HEK293 (cell line): ENCODE measurements around the gene PARP6.
A peak's percentile ranks its signal among the peaks of the same experiment; 100 is the strongest.

Experiments
- CTCF ChIA-PET: fragments of 350-600 bp; formaldehyde crosslinking; extraction: SDS; loops from one replicate; lab custom pipeline; 2021; ENCODE audit warnings: antibody characterized with exemption; lab: Yijun Ruan, JAX
- POLR2A ChIA-PET: fragments of 300-600 bp; formaldehyde crosslinking; extraction: SDS; loops from one replicate; lab custom pipeline; 2020; ENCODE audit warnings: antibody characterized with exemption, inconsistent platforms; lab: Yijun Ruan, JAX
- H3K27ac ChIP-seq: fragments of 200-500 bp; sonication (Bioruptor generic); 2 replicates; pipeline ENCODE4 v1.5.1; 2014; ENCODE audit warnings: low read depth, low read length, control low read depth, inconsistent platforms; ENCODE audit errors: extremely low read depth
- H3K36me3 ChIP-seq, 2 experiments: fragments of 200-500 bp in 1 of 2; sonication (Bioruptor generic) in 1 of 2; 1 replicate in 1 of 2; 2 replicates in 1 of 2; pipeline ENCODE4 v1.5.1; 2014 to 2017; ENCODE audit warnings: inconsistent platforms in 2 of 2, low read length in 2 of 2; ENCODE audit not compliant: control insufficient read depth in 2 of 2, insufficient read depth in 1 of 2
- H3K4me1 ChIP-seq: fragments of 200-500 bp; sonication (Bioruptor generic); 2 replicates; pipeline ENCODE4 v1.5.1; 2014; ENCODE audit warnings: mild to moderate bottlenecking, low read length, inconsistent platforms; ENCODE audit not compliant: control insufficient read depth, insufficient read depth
- H3K4me3 ChIP-seq: 2 replicates; pipeline ENCODE4 v1.5.1; 2011; ENCODE audit warnings: low read depth, mild to moderate bottlenecking, control low read depth, low read length, moderate library complexity
- H3K9me3 ChIP-seq: fragments of 200-500 bp; sonication (Bioruptor generic); 2 replicates; pipeline ENCODE4 v1.5.1; 2014; ENCODE audit warnings: low read depth, low read length, inconsistent platforms; ENCODE audit not compliant: control insufficient read depth, insufficient read depth
- FEZF1 ChIP-seq: fragments of 450-650 bp; formaldehyde crosslinking; IDR thresholded peaks from 2 replicates; pipeline ENCODE4 v1.5.1; 2016; ENCODE audit warnings: missing biosample characterization, missing genetic modification characterization
- WT1 ChIP-seq: fragments of 450-650 bp; formaldehyde crosslinking; IDR thresholded peaks from 2 replicates; pipeline ENCODE4 v1.5.1; 2016; ENCODE audit warnings: missing biosample characterization, missing genetic modification characterization
- ZBTB49 ChIP-seq: fragments of 450-650 bp; formaldehyde crosslinking; IDR thresholded peaks from 2 replicates; pipeline ENCODE4 v1.5.1; 2016; ENCODE audit warnings: missing biosample characterization, missing genetic modification characterization, low read depth
- ZBTB6 ChIP-seq: fragments of 450-650 bp; formaldehyde crosslinking; IDR thresholded peaks from 2 replicates; pipeline ENCODE4 v1.5.1; 2017; ENCODE audit warnings: missing biosample characterization, missing genetic modification characterization
- ZFP41 ChIP-seq: fragments of 450-650 bp; formaldehyde crosslinking; IDR thresholded peaks from 2 replicates; pipeline ENCODE4 v1.5.1; 2016; ENCODE audit warnings: missing biosample characterization, missing genetic modification characterization, borderline replicate concordance
- ZNF146 ChIP-seq: fragments of 450-650 bp; formaldehyde crosslinking; IDR thresholded peaks from 2 replicates; pipeline ENCODE4 v1.5.1; 2016; ENCODE audit warnings: missing biosample characterization, missing genetic modification characterization
- ZNF214 ChIP-seq: fragments of 450-650 bp; formaldehyde crosslinking; IDR thresholded peaks from 2 replicates; pipeline ENCODE4 v1.5.1; 2017; ENCODE audit warnings: missing biosample characterization, mild to moderate bottlenecking, missing genetic modification characterization, borderline replicate concordance
- ZNF280D ChIP-seq: fragments of 450-650 bp; formaldehyde crosslinking; IDR thresholded peaks from 2 replicates; pipeline ENCODE4 v1.5.1; 2016; ENCODE audit warnings: missing biosample characterization, missing genetic modification characterization
- ZNF426 ChIP-seq: fragments of 450-650 bp; formaldehyde crosslinking; IDR thresholded peaks from 2 replicates; pipeline ENCODE4 v1.5.1; 2017; ENCODE audit warnings: missing biosample characterization, missing genetic modification characterization, mild to moderate bottlenecking, inconsistent platforms, moderate library complexity
- ZNF48 ChIP-seq: fragments of 450-650 bp; formaldehyde crosslinking; IDR thresholded peaks from 2 replicates; pipeline ENCODE4 v1.5.1; 2016; ENCODE audit warnings: missing biosample characterization, missing genetic modification characterization
- ZNF529 ChIP-seq: fragments of 450-650 bp; formaldehyde crosslinking; IDR thresholded peaks from 2 replicates; pipeline ENCODE4 v1.5.1; 2017; ENCODE audit warnings: missing genetic modification characterization, missing biosample characterization; ENCODE audit not compliant: insufficient replicate concordance
- ZNF530 ChIP-seq: fragments of 450-650 bp; formaldehyde crosslinking; IDR thresholded peaks from 2 replicates; pipeline ENCODE4 v1.5.1; 2016; ENCODE audit warnings: low read depth, missing biosample characterization, missing genetic modification characterization
- ZNF561 ChIP-seq: fragments of 450-650 bp; IDR thresholded peaks from 2 replicates; pipeline ENCODE4 v1.5.1; 2018; ENCODE audit warnings: missing biosample characterization, missing genetic modification characterization, borderline replicate concordance
- ZNF580 ChIP-seq: fragments of 450-650 bp; formaldehyde crosslinking; IDR thresholded peaks from 2 replicates; pipeline ENCODE4 v1.5.1; 2016; ENCODE audit warnings: missing biosample characterization, missing genetic modification characterization
- ZNF610 ChIP-seq: fragments of 450-650 bp; formaldehyde crosslinking; IDR thresholded peaks from 2 replicates; pipeline ENCODE4 v1.5.1; 2016; ENCODE audit warnings: missing biosample characterization, missing genetic modification characterization, borderline replicate concordance
- ZSCAN30 ChIP-seq: fragments of 450-650 bp; IDR thresholded peaks from 2 replicates; pipeline ENCODE4 v1.5.1; 2018; ENCODE audit warnings: missing biosample characterization, mild to moderate bottlenecking, missing genetic modification characterization, moderate library complexity
- TF ChIP-seq, protein P1 (sequence below): fragments of 450-650 bp; formaldehyde crosslinking; IDR thresholded peaks from 2 replicates; pipeline ENCODE4 v1.5.0; 2017; ENCODE audit warnings: missing biosample characterization, missing genetic modification characterization, borderline replicate concordance
- TF ChIP-seq, protein P2 (sequence below): fragments of 450-650 bp; formaldehyde crosslinking; IDR thresholded peaks from 2 replicates; pipeline ENCODE4 v1.5.1; 2016; ENCODE audit warnings: missing biosample characterization, missing genetic modification characterization

Gene PARP6

GRCh38 chr15:72205896-72206676 is 66.3 kb downstream of the PARP6 start (continued):
- TF ChIP-seq ZNF280D (tag by site-specific recombination) (no peak), ZNF529 (tag by site-specific recombination) (no peak), ZNF426 (no peak)
- TF ChIP-seq, protein P1, sequence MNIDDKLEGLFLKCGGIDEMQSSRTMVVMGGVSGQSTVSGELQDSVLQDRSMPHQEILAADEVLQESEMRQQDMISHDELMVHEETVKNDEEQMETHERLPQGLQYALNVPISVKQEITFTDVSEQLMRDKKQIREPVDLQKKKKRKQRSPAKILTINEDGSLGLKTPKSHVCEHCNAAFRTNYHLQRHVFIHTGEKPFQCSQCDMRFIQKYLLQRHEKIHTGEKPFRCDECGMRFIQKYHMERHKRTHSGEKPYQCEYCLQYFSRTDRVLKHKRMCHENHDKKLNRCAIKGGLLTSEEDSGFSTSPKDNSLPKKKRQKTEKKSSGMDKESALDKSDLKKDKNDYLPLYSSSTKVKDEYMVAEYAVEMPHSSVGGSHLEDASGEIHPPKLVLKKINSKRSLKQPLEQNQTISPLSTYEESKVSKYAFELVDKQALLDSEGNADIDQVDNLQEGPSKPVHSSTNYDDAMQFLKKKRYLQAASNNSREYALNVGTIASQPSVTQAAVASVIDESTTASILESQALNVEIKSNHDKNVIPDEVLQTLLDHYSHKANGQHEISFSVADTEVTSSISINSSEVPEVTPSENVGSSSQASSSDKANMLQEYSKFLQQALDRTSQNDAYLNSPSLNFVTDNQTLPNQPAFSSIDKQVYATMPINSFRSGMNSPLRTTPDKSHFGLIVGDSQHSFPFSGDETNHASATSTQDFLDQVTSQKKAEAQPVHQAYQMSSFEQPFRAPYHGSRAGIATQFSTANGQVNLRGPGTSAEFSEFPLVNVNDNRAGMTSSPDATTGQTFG (tag by site-specific recombination) = no peak

DNA sequence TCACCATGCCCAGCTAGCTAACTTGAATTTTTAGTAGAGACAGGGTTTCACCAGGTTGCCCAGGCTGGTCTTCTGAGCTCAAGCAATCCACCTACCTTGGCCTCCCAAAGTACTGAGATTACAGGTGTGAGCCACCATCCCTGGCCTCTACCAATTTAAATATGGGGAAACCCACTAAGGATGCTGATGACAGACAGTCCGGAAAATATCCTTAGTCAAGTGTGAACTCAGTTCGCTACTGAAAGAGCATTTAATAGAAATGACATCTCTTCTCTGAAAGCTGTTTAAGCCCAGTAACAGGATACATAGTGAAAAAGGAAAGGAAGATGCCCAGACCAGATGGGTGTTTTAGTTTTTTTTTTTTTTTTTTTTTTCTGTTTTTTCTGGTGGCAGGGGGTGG is 67.1 kb downstream of the PARP6 start:
- CTCF ChIA-PET = interaction anchor here (3.5 kb wide), 1 partner anchor 21 kb away, joined by 12 read pairs; no protein-coding TSS in a partner anchor

More for the DNA sequence above, 67.1 kb downstream of the PARP6 start:
- POLR2A ChIA-PET = interaction anchor here (1.0 kb wide), 2 partner anchors 17 to 22 kb away, joined by 3 to 8 read pairs; no protein-coding TSS in a partner anchor
- 0 out of 2 replicates have a peak overlapping the region, but pooled peaks have one; percentile 9 for H3K27ac ChIP-seq
- H3K4me3 ChIP-seq = no peak overlapping the region
- H3K36me3 ChIP-seq = peaks cover 90 to 98% of the 10 kb centered on the region in 2 experiments
- no peaks in the 10 kb centered on the region for H3K9me3 ChIP-seq
- TF ChIP-seq ZFP41 (tag by site-specific recombination) = no peak
- no peak for TF ChIP-seq FEZF1 (tag by site-specific recombination)
- no peak for TF ChIP-seq ZNF610 (tag by site-specific recombination)
- TF ChIP-seq, protein P2, sequence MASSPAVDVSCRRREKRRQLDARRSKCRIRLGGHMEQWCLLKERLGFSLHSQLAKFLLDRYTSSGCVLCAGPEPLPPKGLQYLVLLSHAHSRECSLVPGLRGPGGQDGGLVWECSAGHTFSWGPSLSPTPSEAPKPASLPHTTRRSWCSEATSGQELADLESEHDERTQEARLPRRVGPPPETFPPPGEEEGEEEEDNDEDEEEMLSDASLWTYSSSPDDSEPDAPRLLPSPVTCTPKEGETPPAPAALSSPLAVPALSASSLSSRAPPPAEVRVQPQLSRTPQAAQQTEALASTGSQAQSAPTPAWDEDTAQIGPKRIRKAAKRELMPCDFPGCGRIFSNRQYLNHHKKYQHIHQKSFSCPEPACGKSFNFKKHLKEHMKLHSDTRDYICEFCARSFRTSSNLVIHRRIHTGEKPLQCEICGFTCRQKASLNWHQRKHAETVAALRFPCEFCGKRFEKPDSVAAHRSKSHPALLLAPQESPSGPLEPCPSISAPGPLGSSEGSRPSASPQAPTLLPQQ (tag by site-specific recombination) = no peak
- TF ChIP-seq ZNF530 = no peak
- no peak for TF ChIP-seq ZSCAN30 (tag by site-specific recombination)
- no peak for TF ChIP-seq ZNF580 (tag by site-specific recombination)
- no peak for TF ChIP-seq ZBTB6
- no peak for TF ChIP-seq ZNF146 (tag by site-specific recombination)
- no peak for TF ChIP-seq WT1 (tag by site-specific recombination)
- no peak for TF ChIP-seq ZNF561 (tag by site-specific recombination)
- TF ChIP-seq ZNF214 (tag by site-specific recombination) = no peak
- TF ChIP-seq ZNF280D (tag by site-specific recombination) = no peak
- no peak for TF ChIP-seq ZNF48 (tag by site-specific recombination)
- no peak for TF ChIP-seq ZBTB49 (tag by site-specific recombination)
- no peaks in the 10 kb centered on the region for H3K4me1 ChIP-seq
